Liver (tissue), 9 donors: ENCODE measurements around the gene RETSAT. TPM values are rescaled to one million over a fixed set of nuclear protein-coding genes. Genes with fewer than 3 reads are reported as not detected.

Experiments
- DNase-seq: peaks from one replicate; pipeline ENCODE4 v3.0.0-alpha.2; 2017; ENCODE audit warnings: low spot score
- H3K27ac ChIP-seq, 2 donors: one replicate each; pipeline ENCODE4 v1.7.0; 2013; ENCODE audit warnings: inconsistent platforms in 2 of 2, low read length in 2 of 2, control low read depth in 1 of 2, low read depth in 1 of 2, mild to moderate bottlenecking in 1 of 2
- H3K27me3 ChIP-seq, 4 donors: one replicate each; pipeline versions ENCODE4 v1.6.1 to v1.7.0; 2013; ENCODE audit warnings: low read length in 3 of 4, inconsistent platforms in 1 of 4, mild to moderate bottlenecking in 1 of 4, moderate library complexity in 1 of 4; ENCODE audit not compliant: control insufficient read depth in 4 of 4, insufficient read depth in 4 of 4
- H3K36me3 ChIP-seq, 4 donors: one replicate each; pipeline versions ENCODE4 v1.6.1 to v1.7.0; 2013; ENCODE audit warnings: low read length in 3 of 4, mild to moderate bottlenecking in 3 of 4, low read depth in 1 of 4, moderate library complexity in 1 of 4; ENCODE audit not compliant: control insufficient read depth in 4 of 4, insufficient read depth in 3 of 4
- H3K4me1 ChIP-seq, 4 donors: one replicate each; pipeline versions ENCODE4 v1.6.1 to v1.7.0; 2013; ENCODE audit warnings: low read length in 3 of 4, mild to moderate bottlenecking in 3 of 4, moderate library complexity in 1 of 4; ENCODE audit not compliant: control insufficient read depth in 4 of 4, insufficient read depth in 4 of 4
- H3K4me3 ChIP-seq, 3 donors: one replicate each; pipeline versions ENCODE4 v1.6.1 to v1.7.0; 2013; ENCODE audit warnings: low read length in 3 of 3, control low read depth in 1 of 3, low read depth in 1 of 3, mild to moderate bottlenecking in 1 of 3
- H3K9ac ChIP-seq, 2 donors: one replicate each; pipeline ENCODE4 v1.7.0; 2013; ENCODE audit warnings: low read length in 2 of 2, mild to moderate bottlenecking in 2 of 2, moderate library complexity in 2 of 2, control low read depth in 1 of 2, low read depth in 1 of 2
- H3K9me3 ChIP-seq, 4 donors: one replicate each; pipeline versions ENCODE4 v1.6.1 to v1.7.0; 2013; ENCODE audit warnings: low read length in 3 of 4; ENCODE audit not compliant: control insufficient read depth in 4 of 4
- EGR1 ChIP-seq, 2 donors: IDR thresholded peaks; 2 replicates each; pipeline ENCODE4 v1.6.1; 2016 to 2018; ENCODE audit warnings: antibody characterized with exemption in 2 of 2, low read depth in 2 of 2
- FOXA1 ChIP-seq: IDR thresholded peaks from 2 replicates; pipeline ENCODE4 v1.6.1; 2016; ENCODE audit warnings: antibody characterized with exemption
- FOXA2 ChIP-seq: IDR thresholded peaks from 2 replicates; pipeline ENCODE4 v1.6.1; 2016; ENCODE audit warnings: antibody characterized with exemption
- GABPA ChIP-seq, 2 donors: IDR thresholded peaks in 1 of 2; conservative IDR thresholded peaks in 1 of 2; 2 replicates each; pipeline ENCODE4 v1.6.1; 2016; ENCODE audit warnings: antibody characterized with exemption in 2 of 2, mild to moderate bottlenecking in 1 of 2, moderate library complexity in 1 of 2
- HNF4A ChIP-seq, 2 donors: conservative IDR thresholded peaks; 2 replicates each; pipeline ENCODE4 v1.6.1; 2016; ENCODE audit warnings: antibody characterized with exemption in 2 of 2, mild to moderate bottlenecking in 2 of 2
- JUND ChIP-seq, 2 donors: IDR thresholded peaks; 2 replicates each; pipeline ENCODE4 v1.6.1; 2016; ENCODE audit warnings: antibody characterized with exemption in 2 of 2
- MAX ChIP-seq: IDR thresholded peaks from 2 replicates; pipeline ENCODE4 v1.6.1; 2016; ENCODE audit warnings: antibody characterized with exemption
- NR2F2 ChIP-seq: IDR thresholded peaks from 2 replicates; pipeline ENCODE4 v1.6.1; 2016; ENCODE audit warnings: antibody characterized with exemption
- REST ChIP-seq: IDR thresholded peaks from 2 replicates; pipeline ENCODE4 v1.6.1; 2016; ENCODE audit warnings: antibody characterized with exemption, mild to moderate bottlenecking
- SP1 ChIP-seq: IDR thresholded peaks from 2 replicates; pipeline ENCODE4 v1.6.1; 2018; ENCODE audit warnings: antibody characterized with exemption, mild to moderate bottlenecking
- TAF1 ChIP-seq: conservative IDR thresholded peaks from 2 replicates; pipeline ENCODE4 v1.6.1; 2016; ENCODE audit warnings: antibody characterized with exemption, mild to moderate bottlenecking
- YY1 ChIP-seq: IDR thresholded peaks from 2 replicates; pipeline ENCODE4 v1.6.1; 2016; ENCODE audit warnings: antibody characterized with exemption, mild to moderate bottlenecking
- ZBTB33 ChIP-seq: IDR thresholded peaks from 2 replicates; pipeline ENCODE4 v1.6.1; 2016; ENCODE audit warnings: antibody characterized with exemption
- WGBS: extraction: QIAGEN DNeasy Blood & Tissue Kit; methylation state at CpG from one replicate; pipeline ENCODE4 v1.1.7; 2013; 5-methylcytosine and 5-hydroxymethylcytosine counted together
- polyA plus RNA-seq, 2 donors: library from polyadenylated mRNA; stranded (reverse) in 1 of 2; unstranded in 1 of 2; fragments of 200-250 nt in 1 of 2; fragments of >200 nt in 1 of 2; fragmentation: Nextera tagmentation in 1 of 2; extraction: Ambion mirVana in 1 of 2; gene quantifications; one replicate each; pipeline versions ENCODE4 v1.2.1 to v1.2.3, GENCODE V29; 2013 to 2015
- total RNA-seq, 2 donors: library from RNA; depleted of rRNA; stranded (reverse); fragments of >200 nt; gene quantifications; one replicate each; pipeline ENCODE4 v1.2.3, GENCODE V29; 2014
- donor health status: healthy.
- donor health status: healthy.
- donor health status: healthy.
- donor health status: healthy.
- donor health status: healthy.

The RETSAT gene
- total and polyA plus RNA-seq, 4 donors = 22.8 to 101 (median 70.7) TPM

GRCh38 chr2:85377083-85377482, 22.8 kb upstream of the RETSAT start:
- no peak for TF ChIP-seq YY1
- no peak for TF ChIP-seq HNF4A (conservative IDR thresholded peaks at IDR 0.05)
- TF ChIP-seq NR2F2 = no peak
- TF ChIP-seq FOXA1 = no peak
- no peak for TF ChIP-seq GABPA (IDR thresholded peaks at IDR 0.05 in 1 of 2, conservative IDR thresholded peaks at IDR 0.05 in 1 of 2)
- no peak for TF ChIP-seq MAX
- no peak for TF ChIP-seq EGR1 (IDR thresholded peaks at IDR 0.05; ENCODE audit: low read depth in 2 of 2)
- H3K36me3 ChIP-seq = peaks cover 0 to 23% (median 9%) of the 10 kb centered on the region in 4 donors
- WGBS = 98% methylated on average over 11 of the region's 11 CpGs
- no peak overlapping the region for H3K4me3 ChIP-seq
- no peaks in the 10 kb centered on the region for H3K27me3 ChIP-seq
- no peak overlapping the region for H3K9ac ChIP-seq
- H3K27ac ChIP-seq = no peak overlapping the region
- DNase-seq = no peak
- H3K9me3 ChIP-seq = no peaks in the 10 kb centered on the region
- H3K4me1 ChIP-seq = no peaks in the 10 kb centered on the region

GRCh38 chr2:85376291-85377065, 22.1 kb upstream of the RETSAT start:
- DNase-seq = no peak
- Histone ChIP-seq H3K36me3 (peaks cover 0 to 23% (median 9%) of the 10 kb centered on the region in 4 donors), H3K27ac (no peak overlapping the region), H3K9ac (no peak overlapping the region), H3K4me3 (no peak overlapping the region), H3K9me3 (no peaks in the 10 kb centered on the region), H3K4me1 (no peaks in the 10 kb centered on the region), H3K27me3 (no peaks in the 10 kb centered on the region)
- no peak for TF ChIP-seq REST
- no peak for TF ChIP-seq MAX
- no peak for TF ChIP-seq FOXA1
- TF ChIP-seq FOXA2 = no peak
- no peak for TF ChIP-seq ZBTB33
- TF ChIP-seq JUND (IDR thresholded peaks at IDR 0.05) = no peak
- TF ChIP-seq NR2F2 = no peak
- no peak for TF ChIP-seq HNF4A (conservative IDR thresholded peaks at IDR 0.05)
- TF ChIP-seq TAF1 = no peak
- no peak for TF ChIP-seq SP1
- 96% methylated on average over 5 of the region's 5 CpGs for WGBS
